Central memory CD4-positive, alpha-beta T cell (primary cell): Measurements from ENCODE around the gene SLC16A9.

ENCODE experiments used
- DNase-seq: peaks from one replicate; pipeline ENCODE4 v3.0.0; 2022

SLC16A9 gene

DNA sequence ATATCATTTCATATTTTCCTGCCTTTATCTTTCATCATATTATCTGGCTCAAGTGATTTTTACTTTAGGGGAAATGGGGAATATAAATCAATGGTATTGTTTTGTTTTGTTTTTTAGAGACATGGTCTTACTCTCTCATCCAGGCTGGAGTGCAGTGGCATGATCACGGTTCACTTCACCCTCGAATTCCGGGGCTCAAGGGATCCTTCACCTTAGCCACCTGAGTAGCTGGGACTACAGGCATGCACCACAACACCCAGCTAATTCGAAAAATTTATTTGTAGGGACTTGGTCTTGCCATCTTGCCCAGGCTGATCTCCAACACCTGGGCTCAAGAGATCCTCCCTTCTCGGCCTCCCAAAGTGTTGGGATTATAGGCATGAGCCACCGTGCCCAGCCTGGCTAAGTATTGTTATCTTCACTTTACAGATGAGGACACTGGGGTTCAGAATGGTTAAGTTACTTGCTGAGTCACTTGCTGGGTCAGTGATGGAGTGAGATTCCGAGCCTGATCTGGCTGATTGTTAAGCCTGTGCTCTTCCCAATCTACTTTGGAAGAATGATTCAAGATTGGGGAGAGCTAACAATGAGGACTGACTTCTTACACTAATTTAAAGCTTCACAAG lies 3.7 kb upstream of the SLC16A9 start:
- DNase-seq: no peak

DNA sequence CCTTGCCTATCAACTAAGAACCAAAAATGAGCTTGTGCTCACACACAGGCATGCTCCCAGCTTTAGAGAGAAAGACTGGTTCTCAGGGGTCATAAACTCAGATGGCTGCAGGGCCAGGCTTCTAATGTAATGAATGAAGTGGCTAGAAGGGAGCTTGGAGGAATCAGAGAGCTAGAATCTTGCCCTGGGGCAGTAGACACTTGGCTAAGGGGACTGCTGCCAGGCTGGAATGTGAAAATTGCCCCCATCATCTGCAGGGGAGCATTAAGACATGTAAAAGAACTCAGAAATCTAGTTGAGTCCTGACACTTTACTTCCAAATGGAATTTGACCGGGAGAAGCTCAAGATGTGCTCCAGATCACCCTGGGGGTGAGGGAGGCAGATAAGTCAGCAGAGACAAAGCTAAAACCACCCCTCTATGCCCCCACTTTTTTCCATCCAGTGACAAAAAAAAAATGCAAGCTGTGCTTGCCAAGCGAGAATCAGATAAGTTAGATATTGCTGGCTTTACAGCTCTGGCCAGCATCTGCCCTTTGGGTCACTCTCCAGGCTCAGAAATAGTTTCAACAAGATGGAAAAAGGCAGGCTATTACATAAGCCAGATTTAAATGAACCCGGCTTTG lies 2.3 kb upstream of the SLC16A9 start:
- no peak for DNase-seq

DNA sequence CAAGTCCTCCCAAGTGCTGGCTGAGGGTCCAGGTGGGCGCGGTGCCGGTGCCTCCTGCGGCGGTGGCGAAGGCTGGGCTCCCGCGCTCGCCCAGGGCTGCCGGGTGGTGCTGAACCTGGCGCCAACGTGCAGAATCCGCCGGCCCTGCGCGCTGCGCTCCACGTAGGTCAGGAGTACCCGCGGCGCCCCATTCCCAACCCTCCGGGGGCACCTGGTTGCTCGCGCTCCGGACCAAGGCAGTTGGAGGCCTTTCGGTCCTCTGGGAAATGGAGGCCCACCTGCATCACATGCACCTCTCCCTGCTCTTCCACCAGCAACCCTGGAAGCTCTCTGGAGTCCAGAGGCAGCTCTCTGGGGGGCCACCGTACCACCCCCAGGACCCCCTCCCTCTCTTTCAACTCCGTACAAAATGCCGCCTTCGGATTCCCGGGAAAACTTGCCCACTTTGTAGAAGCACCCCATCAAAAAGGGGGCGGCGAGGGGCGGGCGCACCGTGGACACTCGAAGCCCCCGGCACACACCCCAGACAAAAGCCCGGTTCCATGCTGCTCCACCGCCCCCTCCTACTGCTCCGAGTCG lies 745 bp downstream of the SLC16A9 start:
- no peak for DNase-seq

DNA sequence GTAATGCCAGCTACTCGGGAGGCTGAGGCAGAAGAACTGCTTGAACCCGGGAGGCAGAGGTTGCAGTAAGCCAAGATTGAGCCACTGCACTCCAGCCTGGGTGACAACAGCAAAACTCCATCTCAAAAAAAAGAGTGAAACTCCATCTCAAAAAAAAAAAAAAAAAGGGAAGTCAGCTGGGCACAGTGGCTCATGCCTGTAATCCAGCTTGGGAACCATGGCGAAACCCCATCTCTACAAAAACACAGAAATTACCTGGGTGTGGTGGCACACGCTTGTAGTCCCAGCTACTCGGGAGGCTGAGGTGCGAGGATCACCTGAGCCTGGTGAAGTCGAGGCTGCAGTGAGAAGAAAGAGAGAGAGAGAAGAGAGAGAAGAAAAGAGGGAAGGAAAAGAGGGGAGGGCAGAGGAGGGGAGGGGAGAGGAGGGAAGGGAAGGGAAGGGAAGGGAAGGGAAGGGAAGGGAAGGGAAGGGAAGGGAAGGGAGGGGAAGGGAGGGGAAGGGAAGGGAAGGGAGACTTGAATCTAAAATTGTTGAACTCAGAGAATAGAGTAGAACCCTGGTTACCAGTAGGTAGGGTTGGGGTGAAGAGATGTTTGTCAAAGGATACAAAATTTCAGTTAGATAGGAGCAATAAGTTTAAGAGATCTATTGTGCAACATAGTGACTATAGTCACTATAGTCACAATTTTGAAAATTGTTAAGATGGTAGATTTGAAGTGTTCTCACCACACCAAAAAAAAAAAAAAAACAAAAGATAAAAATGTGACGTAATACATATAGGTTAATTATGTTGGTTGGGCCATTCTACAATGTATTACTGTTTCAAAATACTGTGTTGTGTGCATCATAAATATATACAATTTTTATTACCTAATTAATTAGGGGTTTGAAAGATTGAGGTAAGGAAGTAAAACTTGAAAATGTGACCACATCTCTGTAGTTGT lies 2.5 kb downstream of the SLC16A9 start:
- no peak for DNase-seq

DNA sequence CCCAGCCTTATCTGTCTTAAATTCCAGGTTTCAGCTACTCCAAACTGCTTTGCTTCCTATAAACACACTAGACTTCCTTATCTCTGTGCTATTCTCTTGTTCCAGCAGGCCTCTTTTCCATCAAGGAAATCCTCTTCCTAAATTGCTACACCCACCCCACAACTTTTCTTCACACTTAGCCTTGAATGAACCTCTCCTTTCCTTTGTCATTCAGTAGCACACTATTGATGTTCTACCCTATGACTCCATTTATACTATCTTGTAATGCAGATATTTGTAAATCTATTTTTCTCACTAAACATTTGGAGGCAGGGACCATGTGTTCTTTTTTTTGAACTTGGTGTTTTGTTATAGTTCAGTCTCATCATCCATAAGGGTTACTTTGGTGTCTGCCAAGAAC lies 3.7 kb downstream of the SLC16A9 start:
- no peak for DNase-seq

DNA sequence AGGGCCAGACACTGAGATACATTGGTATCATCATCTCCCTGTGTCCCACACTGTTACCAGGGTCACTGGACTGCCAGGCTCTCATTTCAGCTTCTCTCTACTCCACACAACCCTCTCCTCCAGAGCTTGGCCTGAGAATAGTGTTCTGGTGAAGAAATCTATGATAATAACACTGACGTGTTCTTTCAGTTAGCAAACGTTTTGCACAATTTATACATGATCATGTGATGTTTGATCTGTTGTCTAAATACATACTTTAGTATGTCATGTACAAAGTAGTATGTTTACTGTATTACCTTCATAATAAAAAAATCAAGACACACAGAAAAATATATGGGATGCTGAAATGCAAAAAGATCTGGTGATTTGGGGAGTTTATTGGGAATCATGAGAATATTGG lies 5.0 kb downstream of the SLC16A9 start:
- no peak for DNase-seq

DNA sequence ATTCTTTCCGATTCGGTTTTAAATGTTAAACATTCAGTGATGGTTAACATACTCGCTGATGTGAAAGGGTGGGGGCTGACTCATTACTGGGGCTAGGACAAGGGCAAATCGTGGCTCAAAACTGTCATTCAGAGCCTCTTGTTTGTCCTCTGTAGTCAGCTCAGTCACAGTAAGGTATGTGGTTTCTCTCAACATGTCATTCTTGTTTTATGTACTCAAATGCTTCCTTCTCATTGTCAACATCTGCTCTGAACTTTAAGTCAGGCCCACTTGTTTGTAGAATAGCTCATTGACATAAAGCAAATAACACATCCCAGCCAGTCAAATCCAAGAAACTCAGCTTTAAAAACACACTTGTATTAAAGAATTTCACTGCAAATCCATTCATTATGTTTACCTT lies 7.3 kb downstream of the SLC16A9 start:
- no peak for DNase-seq

DNA sequence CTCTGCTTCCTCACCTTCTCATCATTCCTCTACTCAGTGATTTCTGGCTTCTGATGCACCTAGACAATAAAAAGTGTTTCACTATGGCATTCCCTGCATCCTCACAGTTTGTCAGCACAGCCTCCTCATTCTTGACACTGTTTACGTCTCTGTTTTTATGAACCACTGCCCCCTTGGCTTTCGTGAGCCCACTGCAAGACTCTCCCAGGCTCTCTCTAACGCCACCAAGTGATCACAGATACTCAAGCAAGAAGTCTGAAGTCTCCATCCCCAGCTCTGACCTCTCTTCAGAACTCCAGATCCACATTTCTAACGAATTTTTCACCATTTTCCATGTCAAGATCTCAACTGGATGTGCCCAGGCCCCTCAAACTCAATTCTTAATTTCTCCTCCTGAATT lies 8.9 kb downstream of the SLC16A9 start:
- DNase-seq: no peak

DNA sequence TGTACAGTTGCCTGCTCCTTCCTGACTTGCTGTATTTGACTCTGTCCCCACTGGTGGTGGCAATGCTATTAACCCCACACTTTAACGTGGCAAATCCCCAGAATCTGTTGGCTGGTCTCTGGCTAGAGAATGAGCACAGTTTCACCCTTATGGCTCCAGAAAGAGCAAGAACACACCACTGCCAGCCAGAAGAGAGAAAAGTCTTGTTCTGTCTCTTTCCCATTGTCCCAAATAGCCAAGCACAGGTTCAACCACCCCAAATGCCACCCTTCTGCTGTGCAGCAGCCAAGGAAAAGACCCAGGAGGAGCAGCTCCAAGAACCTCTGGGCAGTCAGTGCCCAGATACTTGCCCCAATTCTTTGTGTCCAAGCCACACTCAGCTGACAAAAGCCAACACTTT lies 11.3 kb downstream of the SLC16A9 start:
- no peak for DNase-seq

DNA sequence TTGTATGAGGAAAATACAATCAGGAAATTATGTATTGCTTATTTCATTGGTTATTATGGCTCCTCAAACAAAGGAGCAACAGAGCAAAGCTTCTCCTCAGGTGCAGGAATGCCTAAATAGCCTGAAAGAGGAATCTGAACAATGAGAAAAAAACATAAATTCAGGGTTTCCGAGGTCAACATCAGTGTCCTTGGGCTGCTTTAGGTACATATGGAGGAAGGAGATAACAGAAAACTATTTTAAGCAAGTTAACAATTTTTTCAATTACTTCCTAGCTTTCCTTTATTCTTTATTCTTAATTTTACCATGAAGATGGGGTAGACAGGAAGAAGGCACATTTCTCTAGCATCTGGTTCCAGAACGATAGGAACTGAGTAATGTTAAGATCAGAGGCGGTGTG lies 14.0 kb downstream of the SLC16A9 start:
- DNase-seq: no peak

DNA sequence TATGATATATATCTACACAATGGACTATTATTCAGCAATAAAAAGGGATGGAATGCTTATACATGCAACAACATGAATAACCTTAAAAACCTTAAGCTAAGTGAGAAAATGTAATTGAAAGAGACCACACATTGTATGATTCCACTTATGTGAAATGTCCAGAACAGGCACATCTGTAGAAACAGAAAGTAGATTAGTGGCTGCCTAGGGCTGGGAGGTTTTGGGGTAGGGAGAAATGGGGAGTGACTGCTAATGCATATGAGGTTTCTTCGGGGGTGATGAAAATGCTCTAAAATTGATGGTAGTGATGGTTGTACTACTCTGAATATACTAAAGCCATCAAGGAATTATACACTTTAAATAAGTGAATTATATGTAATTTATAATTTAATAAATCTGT lies 14.7 kb downstream of the SLC16A9 start:
- no peak for DNase-seq

DNA sequence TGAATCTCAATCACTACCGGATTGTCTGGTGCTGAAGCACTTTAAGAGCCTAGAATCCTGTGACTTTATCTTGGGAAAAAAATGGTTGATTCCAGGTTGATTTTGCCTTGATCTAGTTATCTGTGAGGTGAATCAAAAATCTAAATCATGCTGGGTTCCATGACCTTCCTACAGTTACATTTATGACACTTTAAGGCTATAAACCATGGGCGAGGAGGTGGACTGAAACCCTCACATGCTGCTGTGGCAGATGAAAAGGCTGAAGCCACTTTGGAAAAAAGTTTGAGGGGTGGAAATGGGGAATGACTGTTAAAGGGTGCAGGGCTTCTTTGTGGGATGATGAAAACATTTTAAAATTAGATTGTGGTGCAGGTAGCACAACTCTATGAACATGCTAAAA lies 17.5 kb downstream of the SLC16A9 start:
- no peak for DNase-seq

DNA sequence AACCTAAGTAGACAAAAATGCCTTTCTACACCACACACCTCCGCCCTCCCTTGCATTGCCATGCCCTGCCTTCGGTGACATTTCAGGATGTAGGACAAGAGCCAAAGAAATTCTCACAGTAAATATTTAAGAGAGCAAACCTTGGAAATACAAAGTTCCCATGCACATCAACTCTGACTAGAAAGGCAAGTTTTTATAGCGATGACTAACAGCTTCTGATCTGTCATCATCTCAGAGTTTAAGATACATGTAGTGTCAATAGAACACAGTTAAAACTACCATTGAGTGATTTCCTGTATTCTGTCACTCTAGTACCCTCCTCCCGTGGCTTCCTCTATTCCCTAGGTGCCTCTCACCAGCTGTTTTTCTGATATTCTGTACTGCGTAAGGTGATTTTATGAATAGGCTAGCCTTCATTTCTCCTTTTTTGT lies 20.7 kb downstream of the SLC16A9 start:
- no peak for DNase-seq

DNA sequence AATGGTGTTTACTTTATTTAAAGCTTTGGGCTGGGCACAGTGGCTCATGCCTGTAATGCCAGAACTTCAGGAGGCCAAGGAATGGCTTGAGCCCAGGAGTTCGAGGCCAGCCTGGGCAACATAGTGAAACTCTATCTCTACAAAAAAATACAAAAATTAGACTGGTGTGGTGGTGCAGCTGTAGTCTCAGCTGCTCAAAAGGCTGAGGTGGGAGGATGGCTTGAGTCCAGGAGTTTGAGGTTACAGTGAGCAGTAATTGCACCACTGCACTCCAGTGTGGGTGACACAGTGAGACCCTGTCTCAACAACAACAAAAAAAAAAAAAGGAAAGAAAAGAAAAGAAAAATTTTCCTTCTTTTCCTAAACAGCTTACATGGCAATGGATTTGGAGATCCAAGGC lies 22.0 kb downstream of the SLC16A9 start:
- DNase-seq: no peak

DNA sequence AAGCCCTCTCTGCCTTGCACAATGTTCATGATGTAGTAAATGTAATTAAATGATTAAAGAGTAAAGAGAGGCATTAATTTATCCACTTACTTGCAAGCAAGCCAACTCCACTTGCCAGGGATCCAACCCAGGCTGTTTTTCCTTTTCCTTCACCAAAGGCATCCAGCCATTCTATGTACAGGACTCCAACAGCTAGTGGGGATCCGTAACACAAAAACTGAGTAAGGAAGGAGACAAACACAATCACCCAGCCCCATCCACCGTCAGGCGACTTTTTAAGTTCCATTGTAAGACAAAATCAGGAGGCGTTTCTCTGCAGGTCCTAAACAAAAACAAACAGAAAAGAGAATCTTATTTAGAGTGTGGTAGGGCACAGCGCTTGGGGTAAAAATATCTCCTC lies 25.6 kb downstream of the SLC16A9 start:
- DNase-seq: no peak

DNA sequence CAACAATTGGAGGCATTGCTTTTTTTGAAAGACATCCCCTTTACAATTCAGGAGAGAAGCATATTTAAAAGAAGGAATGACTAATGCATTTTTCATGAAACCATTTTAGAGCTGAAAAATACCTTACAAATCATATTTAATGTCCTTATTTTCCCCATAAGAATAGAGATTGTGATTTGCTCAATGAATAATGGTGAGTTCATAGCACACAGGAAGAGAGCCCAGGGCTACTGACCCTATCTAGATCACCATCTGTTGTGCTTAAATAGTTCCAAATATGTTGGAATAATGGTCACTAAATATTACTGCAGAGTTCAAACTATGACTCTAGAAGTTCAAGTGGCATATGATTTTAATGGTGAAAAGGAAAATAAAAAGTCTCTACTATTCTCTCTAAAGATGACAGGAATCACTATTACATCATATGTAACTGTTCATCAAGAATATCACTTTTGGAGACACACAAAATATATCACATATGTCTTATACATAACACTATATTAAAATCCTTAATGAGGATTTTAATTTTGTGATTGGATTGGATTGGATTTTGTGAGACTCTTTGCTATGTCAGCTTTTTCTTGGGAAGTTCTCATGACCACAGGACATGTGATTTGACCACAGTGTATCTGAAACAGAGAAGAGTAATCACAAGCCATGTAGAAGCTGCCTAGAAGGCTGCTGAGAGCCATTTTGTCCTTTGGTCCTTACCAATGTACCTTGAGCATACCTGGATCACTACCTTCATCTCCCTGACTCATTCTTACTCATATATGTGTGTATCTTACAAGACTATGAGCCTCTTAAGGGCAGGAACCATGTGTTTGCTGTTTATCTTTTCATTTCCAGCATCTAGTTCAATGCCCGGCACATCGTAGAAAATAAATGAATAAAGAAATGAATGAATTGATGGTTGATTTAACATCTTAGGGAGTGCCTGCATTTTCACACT lies 26.4 kb downstream of the SLC16A9 start:
- no peak for DNase-seq

DNA sequence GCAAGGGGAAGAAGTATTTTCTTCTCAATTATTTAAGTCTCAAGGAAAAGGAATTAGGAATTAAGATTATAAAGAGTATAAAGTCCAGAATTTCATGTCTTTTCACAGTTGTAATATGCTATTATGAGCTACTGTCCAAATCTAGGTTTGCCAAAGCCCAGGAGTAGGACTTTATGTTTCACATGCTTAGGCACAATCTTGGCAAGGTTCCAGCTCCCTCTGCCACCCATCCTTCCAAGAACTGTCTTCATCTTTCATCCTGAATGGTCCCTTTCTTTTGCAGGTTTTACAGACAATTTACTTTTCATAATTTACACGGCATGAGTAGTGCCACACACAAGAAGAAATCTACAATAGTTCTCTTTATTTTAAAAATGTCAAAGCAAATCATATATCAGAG lies 29.5 kb downstream of the SLC16A9 start:
- no peak for DNase-seq

DNA sequence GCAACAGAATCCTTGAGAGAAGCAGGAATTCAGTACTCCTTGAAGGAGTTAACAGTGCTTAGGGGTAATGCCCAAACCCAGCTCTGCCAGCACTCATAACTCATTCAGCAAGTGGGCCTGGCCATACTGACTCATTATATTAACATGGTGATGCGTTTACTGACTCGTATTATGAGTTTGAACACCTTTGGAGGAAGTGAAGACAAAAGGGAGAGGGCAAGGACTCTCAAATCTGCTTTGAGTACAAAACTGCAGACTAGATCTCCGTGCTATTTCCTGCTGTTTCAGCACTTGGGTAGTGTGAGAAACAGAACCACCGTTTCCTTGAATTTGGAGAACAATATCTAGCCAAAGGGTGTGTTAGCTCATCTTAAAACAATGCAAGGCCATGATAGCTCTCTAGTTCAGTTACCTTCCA lies 30.8 kb downstream of the SLC16A9 start:
- DNase-seq: no peak

DNA sequence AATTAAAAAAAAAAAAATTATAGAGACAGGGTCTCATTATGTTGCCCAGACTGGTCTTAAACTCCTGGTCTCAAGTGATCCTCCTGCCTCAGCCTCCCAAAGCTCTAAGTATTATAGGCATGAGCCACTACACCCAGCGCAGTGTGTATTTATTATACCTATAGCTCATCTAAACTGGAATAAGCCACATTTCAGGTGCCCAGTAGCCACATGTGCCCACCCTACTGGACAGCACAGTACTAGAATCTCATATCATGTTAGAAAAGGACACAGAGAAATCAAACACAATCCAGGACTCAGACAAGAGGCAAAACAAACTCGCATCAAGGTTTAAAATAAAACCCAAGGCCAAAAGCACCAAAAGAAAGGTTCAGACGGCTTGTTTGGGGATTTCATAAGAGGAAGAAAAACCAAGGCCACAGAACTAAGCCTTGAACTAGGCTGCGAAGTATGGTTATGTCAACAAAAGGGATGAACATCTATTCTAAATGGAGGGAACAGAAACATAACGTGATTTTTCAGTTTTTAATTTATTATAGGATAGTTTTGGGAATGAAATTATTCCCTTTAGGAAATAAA lies 32.3 kb downstream of the SLC16A9 start:
- DNase-seq: no peak

DNA sequence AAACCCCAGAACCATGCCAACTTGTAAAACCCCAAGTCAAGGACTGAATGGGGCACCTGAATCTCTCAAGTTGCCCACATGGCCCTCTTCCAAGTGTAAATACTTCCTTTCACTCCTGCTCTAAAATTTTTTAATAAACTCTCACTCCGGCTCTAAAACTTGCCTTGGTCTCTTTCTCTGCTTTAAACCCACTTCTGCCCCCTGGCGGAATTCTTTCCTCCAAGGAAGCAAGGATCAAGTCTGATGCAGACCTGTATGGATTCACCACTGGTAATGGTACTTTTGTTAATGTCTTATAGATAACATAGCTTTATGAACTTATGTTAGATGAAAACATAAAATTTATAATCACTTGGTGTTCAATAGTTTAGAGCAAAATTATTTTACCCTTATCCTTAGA lies 33.8 kb downstream of the SLC16A9 start:
- no peak for DNase-seq

DNA sequence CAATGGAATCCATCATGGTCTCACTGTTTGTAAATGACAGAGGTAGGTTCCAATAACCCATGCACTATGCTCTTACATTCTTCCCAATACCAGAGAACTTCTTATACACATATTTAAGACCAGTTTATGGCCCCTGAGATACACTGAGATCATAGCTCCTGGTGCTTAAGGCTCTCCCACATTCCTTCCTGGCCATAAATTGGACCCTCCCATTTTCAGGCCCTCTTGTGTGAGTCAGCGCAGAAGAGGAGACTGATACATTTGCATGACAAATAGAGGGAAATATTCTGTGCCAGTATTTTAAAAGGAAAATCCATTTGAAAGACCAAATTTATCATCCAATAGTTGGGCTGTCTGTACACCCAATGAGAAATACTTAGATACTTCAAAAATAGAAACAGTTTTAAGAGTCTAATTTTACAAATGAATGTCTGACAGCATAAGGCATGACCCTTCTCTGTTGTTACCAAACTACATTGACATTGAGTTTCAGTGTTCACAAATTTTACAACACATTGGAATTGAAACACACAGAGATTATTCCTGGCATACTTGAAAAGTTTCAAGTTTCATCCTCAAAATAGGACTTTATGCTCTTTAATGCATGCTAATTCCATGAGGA lies 35.3 kb downstream of the SLC16A9 start:
- DNase-seq: no peak
